Cardiac atrium fibroblast (primary cell): ENCODE results near the gene HMBS. TPM values are rescaled to one million over a fixed set of nuclear protein-coding genes. Genes with fewer than 3 reads are reported as not detected.

Source experiments
- total RNA-seq: library from RNA; depleted of rRNA; stranded (reverse); fragments of >200 nt; gene quantifications from 2 replicates; pipeline ENCODE4 v1.2.3, GENCODE V29; 2015

Gene HMBS
- 3.4 and 22.4 TPM in 2 replicates for total RNA-seq

DNA sequence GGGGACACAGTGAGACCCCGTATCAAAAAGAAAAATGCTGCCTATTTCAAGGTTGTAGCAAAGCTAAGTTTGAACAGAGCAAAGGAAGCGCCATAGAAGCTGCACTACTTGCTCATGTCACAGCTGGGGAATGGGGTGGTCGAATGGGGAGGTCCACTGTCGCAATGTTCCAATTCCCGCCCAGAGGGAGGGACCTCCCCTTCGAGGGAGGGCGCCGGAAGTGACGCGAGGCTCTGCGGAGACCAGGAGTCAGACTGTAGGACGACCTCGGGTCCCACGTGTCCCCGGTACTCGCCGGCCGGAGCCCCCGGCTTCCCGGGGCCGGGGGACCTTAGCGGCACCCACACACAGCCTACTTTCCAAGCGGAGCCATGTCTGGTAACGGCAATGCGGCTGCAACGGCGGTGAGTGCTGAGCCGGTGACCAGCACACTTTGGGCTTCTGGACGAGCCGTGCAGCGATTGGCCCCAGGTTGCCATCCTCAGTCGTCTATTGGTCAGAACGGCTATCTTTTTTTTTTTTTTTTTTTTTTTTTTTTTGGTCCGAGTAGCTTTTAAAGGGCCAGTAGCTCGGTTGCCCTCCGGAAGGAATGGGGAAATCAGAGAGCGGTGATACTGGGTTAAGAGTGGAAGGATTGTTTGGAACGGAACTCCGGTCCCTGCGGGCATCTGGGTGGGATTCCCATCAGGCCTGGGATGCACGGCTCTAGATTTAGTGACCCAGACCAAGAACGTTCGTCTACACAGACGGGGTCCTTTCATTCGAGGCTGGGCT, at the start of gene HMBS:
HMBS (plus strand) TSS at position 219 of the 774 bp plus-strand sequence; CDS start at position 372, 153 bp downstream.

DNA sequence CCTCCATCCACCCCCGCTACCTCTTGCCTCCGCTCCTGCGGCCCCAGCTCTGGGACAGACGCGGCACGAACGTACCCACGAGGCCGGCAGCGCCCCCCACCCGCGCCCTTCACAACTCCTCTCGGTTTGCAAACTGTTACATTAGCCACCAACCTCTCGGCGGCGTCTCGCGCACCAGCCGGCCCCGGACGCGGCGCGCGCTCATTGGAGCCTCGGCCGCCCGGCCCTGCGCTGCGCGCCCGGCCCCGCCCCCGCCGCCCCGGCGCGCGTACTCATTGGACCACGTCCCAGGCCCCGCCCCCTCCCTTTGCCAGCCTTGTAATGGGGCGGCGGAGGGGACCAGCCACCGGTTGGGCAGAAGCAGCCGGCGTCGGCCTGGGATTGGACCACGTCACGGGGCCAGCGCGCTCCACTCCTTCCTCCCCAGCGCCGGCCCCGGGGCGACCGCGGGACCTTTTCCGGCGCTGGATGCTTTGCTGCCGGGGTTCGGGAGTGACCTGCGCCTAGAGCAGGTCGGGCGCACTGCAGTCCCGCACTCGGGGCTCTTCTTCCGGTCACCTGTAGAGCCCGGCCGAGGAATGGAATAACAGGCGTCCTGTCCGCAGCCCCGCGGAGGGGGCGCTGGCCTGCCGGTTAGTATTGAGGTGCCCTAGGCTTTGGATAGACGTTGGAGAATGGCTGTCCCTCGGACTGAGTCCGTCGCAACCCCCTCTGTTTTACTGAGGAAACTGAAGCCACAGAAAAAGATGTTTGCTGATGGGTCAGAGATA, 27.5 kb upstream of the HMBS start, which contains the start of gene HYOU1:
HYOU1 (minus strand) TSS at position 206 of the 770 bp plus-strand sequence. CDS start 1,045 bp downstream, outside the sequence.

DNA sequence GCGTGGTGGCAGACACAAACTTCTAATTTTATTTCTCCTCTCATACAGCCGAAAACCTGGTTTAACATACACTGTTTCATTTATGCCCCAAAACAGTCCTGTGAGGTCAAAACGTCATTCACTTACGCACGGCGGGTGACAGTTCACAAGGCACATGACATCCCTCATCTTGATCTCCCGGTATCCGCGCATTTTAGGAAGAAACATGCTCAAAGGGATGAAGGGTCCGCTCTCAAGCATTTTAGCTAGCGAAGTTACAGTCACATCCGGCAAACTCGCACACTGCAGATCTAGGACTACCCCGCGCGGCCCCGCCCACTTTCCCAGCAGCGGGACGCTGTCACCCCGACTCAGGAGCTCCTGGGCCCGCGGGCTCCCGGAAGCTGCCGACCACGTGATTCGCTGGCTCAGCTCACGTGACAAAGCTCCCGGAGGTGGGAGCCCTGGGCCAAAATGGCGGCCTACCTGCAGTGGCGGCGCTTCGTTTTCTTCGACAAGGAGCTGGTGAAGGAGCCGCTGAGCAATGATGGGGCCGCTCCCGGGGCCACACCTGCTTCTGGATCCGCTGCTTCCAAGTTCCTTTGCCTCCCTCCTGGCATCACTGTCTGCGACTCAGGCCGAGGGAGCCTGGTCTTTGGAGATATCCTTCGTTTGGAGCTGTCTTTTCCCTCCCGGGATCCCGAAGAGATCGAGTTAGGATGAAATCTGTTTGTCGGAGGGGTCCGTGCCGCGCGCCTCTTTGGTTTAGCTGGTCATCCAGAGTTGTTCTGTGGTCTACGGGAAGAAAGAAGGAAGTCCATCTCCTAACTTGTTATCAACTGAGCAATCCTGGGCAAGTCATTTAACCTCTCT, 17.1 kb upstream of the HMBS start, which contains the start of gene VPS11:
VPS11 (plus strand) TSS at position 448 of the 852 bp plus-strand sequence; CDS start at position 454, 6 bp downstream.

DNA sequence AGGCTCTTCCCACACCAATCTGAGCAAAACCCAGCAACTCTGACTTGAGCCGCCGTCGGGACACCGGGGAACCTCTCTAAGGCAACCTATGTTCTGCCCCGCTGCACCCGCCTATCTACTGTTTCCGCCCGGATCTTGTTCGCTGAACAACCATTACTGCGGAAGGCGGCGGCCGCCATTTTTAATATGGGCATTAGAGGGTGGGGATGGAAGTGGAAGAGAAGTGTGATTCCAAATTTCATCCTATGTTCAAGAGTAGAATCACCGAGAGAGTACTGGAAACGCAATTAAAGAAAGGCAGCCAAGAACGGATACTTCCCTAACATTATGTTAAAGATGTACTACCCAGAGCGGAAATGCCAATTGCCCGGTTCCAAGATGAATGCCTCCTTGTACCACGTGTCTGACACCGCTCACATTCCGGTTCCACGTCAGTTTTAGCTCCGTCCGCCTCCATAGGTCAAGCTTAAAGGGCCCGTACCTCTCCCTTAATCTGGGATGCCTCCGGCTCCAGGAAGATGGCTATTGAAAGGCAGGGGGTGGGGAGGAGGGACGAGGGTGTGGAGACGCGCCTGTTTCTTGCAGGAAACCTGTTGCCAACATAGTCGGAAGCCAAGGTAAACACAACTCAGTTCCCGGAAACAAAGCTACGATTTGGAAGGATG, 17.2 kb downstream of the HMBS start, which contains the start of gene DPAGT1:
DPAGT1 (minus strand) TSS at position 95 of the 665 bp plus-strand sequence. CDS start 198 bp downstream, outside the sequence.

DNA sequence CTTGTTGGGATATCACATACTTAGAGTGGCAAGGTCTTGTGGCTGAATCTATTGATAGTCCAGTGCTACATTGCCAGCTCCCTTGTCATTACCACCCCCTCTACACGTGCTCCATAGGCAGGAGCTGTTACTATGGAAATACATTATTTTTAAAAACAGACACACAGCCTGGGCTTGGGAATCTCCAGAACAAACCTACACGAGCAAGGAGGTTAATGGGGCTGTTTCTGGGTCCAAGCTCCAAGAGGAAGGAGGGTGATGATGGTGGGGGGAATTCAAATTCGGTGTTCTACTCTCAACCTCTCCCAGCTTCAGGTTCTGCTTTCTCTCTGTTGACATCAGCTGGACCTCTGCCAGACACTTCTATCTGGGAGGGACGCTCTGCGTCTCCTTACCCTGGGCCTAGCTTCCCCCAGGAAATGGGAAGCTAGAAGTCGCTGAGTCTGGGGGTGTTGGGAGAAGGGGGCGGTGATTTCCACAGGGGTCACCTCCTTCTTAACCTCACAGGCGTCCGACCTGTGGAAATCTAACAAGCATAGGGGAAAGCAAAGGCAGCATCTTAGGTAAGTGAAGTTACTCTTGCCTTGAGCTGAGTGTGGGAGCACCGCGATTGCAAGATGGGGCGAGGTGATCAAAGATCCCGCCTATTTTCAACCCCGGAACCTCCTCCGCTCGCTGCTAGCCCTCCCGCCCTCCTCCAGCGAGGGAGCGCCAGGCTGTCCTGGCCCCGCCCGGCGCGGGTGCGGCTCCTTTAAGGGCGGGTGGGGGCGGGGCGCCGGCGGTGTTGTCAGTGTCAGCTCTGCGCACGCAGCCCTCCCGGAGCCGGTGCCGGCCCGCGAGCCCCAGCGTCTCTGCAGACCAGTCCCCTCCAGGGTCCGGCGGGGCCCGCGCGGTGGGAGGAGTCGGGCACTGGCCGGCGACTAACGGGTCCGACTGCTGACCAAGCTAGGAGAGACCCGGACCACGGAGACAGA, 22.2 kb downstream of the HMBS start, which contains the start of gene C2CD2L:
C2CD2L (plus strand) TSS at position 781 of the 974 bp plus-strand sequence. CDS start 398 bp downstream, outside the sequence.

DNA sequence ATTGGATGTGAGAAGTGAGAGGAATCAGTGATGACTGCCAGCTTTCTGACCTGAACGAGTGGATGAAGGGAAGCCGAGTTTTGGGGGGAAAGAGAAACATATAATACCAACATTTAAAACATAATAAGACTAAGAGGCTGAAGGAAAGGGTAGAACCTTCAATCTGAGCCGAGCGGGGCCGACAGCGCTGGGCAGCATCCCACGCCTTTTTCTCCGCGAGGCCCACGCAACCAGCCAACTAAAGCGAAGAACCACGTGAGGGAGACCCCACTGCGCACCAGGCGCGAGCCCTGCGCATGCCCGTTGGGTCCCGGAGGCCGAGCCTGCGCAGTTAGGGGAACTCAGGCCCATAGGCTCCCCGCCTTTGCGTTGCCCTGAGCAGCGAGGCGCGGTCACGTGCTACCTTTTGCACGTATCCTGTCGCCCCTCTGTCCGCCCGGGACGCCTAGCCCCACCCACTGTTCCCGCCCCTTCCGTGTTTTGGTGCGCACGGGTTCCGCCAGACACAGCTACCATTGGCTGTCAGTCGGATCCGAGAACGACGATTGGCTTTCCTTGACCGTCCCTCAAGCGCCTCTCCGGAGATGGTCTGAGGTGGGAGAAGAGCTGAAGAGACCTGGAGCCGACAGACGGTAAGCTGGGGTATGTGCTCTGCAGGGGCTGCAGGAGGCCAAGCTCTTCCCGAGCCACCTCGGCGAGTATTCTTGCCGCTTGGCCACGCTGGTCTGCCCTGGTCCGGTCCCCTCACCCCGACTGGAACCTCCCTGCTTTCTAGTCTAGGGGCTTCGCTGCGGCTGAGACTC, 36.5 kb downstream of the HMBS start, which contains the start of gene HINFP:
HINFP (plus strand) TSS at position 573 of the 803 bp plus-strand sequence. CDS start 5,365 bp downstream, outside the sequence.

Other genes starting within 250 kb of the HMBS start
- not detected in 2 replicates for gene CXCR5, start 201.0 kb upstream of the HMBS start, total RNA-seq
- 21.1 and 49.4 TPM in 2 replicates for gene BCL9L, start 159.0 kb upstream of the HMBS start, total RNA-seq
- not detected in 2 replicates for gene UPK2, start 128.6 kb upstream of the HMBS start, total RNA-seq
- gene FOXR1, start 113.1 kb upstream of the HMBS start, total RNA-seq: not detected in 2 replicates
- 6.3 and 6.8 TPM in 2 replicates for gene CENATAC, start 86.7 kb upstream of the HMBS start, total RNA-seq
- gene RPS25, start 66.5 kb upstream of the HMBS start, total RNA-seq: 1,512 and 1,580 TPM in 2 replicates
- gene TRAPPC4, start 66.1 kb upstream of the HMBS start, total RNA-seq: 47.6 and 56.7 TPM in 2 replicates
- 6.6 and 10.5 TPM in 2 replicates for gene SLC37A4, start 54.0 kb upstream of the HMBS start, total RNA-seq
- gene HYOU1, start 27.7 kb upstream of the HMBS start, total RNA-seq: 119 and 147 TPM in 2 replicates
- gene VPS11, start 17.1 kb upstream of the HMBS start, total RNA-seq: 16.8 and 26.4 TPM in 2 replicates
- 16.4 and 23.2 TPM in 2 replicates for gene DPAGT1, start 17.0 kb downstream of the HMBS start, total RNA-seq
- 3.4 TPM in 2 replicates for gene C2CD2L, start 22.5 kb downstream of the HMBS start, total RNA-seq
- gene HINFP, start 36.7 kb downstream of the HMBS start, total RNA-seq: 6.9 and 16.5 TPM in 2 replicates
- under 0.01 TPM in 1 of 2 replicates, not detected in the other for gene ABCG4, start 64.2 kb downstream of the HMBS start, total RNA-seq
- 8.8 and 11.8 TPM in 2 replicates for gene NLRX1, start 83.8 kb downstream of the HMBS start, total RNA-seq
- not detected in 2 replicates for gene NHERF4, start 100.6 kb downstream of the HMBS start, total RNA-seq
- gene CBL, start 121.5 kb downstream of the HMBS start, total RNA-seq: 6.5 and 7.5 TPM in 2 replicates
- gene MCAM, start 232.2 kb downstream of the HMBS start, total RNA-seq: 51.3 and 129 TPM in 2 replicates
- gene RNF26, start 249.6 kb downstream of the HMBS start, total RNA-seq: 4.0 and 10.7 TPM in 2 replicates